HuH-7.5 (cell line): ENCODE data around the gene BCL2L12.

Experiments
- DNase-seq: peaks from one replicate; pipeline ENCODE4 v3.0.0; 2011; ENCODE audit warnings: low spot score

Gene BCL2L12

DNA sequence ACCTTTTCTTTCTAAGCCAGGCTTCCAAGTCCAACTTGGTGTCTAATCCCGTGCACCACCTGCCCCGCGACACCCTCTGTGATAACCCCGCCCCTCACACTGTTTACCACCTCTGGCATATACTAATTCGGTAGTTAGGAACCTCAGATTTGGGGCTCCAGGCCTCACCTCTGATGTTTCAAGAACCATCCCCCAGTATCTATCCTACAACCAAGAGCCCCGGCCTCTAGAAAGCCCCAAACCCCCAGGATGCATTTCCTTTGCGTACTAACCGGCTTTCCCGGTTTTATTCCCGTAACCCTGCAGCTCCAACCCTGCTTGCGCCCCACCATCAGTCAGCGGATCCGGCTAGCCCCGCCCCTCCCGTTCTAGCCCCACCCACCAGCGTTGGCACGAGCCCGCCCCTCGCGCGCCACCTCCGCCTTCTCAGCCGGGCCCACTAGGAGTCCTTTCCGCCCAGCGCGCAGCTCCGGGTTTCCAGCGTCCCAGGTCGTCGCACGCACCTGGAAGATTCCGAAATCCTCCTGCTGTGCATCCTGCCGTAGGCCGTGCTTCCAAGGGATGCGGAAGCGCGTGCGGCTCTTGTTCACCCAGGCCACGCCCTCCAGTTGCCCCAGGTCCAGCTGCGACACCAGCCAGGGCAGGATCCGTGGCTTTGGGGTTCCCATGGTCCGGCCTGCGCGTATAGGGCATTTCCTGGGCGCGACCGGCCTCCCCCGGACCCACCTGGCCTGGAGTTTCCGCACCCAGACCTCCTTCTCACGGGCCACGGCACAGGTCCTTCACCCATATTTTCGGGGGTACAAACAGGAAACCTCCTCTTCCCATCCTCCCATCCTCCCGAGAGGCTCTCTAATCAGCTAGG, 1.3 kb upstream of the BCL2L12 start:
- peak; percentile 97 for DNase-seq

DNA sequence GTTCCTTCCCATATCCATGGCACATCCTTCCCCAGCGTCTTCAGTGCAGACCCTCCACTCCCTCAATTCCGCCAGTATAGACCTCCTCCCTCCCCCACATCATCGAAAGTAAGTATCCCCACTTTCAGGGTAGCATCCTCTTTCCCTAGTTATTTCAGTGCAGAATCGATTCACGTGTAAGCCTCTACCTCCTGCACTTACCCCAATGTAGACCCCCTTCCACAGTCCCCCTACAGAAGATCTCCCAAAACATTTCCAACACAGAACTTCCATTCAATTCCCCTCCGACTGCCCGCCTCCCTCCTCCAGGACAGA, 740 bp upstream of the BCL2L12 start:
- no peak for DNase-seq

DNA sequence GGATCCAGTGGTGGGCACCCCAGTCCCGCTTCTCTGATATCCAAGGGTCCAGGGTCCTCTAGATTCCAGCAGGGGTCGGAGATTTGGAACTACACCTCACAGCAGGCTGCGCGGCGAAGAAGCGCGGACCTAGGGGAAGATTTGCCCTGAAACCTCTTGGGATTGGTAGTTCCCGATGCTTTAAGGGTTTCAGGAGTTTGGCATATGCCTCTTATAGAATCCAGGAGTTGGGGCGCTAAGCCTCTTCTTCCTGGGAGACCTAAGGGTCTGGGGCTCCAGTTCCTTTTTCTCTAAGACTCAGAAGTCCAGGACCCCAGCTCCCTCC, 349 bp downstream of the BCL2L12 start:
- no peak for DNase-seq

DNA sequence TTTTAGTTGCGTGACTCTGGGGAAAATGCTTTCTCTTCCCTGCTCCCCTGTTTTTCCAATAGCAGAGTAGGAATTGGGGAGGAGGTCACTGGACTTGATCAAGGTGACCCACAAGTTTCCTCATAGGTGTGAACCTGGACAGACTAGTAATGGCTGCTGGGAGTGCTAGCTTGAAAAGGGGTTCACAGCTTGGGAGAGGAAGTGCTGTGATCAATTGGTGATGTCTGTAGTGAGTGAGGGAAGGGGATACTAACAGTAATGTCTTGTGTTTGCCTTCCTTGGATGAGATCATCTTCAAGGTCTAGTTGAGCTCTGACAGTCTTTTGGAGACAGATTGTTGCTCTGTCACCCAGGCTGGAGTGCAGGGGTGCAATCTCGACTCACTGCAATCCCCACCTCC, 1.7 kb downstream of the BCL2L12 start:
- no peak for DNase-seq

DNA sequence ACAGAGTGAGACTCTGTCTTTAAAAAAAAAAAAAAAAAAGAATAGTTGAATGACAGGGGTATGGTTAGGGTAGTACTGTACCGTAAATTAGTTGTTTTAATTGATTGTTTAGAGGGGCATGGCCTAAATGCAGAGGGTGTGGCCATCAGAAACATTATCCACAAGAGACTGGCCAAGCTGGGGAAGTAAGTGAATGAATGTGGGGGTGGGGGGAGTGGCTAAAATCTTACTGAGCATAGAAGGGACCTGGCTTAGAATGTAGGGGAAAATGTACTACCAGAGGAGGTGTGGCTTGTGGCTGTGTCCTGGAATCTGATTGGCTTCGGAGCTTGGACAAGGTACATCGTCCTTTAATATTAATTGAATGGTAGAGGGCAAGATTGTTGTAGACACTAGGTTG, 3.8 kb downstream of the BCL2L12 start:
- no peak for DNase-seq

DNA sequence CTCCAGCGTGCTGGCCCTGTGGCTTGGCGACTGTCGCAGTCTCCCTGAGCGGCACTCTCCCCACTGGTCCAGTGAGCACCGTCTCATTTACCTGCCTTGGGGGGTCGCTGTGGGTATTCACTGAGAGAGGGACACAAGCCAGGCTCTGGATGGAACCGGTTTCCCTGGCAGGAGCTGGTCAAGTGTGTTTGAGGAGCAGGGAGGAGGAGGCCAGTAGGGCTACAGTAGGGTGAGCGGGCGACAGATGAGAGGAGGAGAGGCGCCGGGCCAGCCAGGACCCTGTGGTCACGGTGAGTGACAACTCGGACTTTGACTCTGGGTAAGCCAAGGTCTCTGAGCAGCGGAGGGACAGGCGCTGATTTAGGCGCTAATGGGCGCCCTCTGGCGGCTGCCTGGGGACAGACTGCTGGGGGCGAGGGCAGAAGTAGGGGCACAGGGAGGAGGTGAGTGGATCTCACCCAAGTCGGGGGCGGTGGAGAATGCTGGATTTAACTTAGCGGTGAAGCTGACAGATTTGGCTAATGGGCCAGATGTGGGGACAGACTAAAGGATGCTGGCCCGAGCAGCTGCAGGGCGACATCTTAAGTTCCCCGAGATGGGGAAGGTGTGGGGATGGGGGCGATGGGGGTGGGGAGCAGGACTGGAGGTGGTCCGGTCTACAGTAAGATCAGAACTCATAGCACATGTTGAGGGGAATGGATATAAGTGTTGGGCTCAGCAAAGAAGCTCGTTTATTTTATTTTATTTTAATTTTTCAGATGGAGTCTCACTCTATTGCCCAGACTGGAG, 6.6 kb downstream of the BCL2L12 start:
- peak; percentile 98 for DNase-seq

DNA sequence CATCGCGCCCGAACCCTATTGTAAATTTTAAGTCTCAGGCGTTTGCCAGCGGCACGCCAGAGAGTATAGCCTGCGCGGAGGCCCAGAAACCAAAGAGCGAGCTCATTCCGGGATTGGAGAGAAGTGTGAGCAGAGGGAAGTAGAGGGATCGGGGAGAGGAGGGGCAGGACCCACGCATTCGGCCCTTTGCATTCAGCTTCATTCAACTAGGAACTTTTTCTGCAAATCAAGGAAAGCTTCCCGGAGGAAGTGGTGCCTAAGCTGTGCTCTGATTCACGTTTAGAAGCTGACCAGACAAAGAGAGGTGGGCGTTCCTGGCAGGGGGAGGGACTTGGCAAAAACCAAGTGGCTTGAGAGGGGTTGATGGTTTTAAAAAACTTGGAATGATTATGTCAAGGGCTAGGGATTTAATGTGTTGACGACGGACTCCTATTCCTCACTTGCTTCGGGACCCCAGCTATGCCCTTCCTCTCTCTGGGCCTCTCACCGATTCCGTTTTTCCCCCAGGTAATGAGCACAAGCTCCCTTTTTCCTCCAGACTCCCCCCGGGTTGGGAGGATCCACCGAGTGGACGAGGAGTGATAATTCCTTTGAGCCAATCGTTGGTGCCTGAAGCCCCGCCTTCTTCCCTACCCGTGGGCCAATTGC, 10.5 kb downstream of the BCL2L12 start:
- peak; percentile 84 for DNase-seq

DNA sequence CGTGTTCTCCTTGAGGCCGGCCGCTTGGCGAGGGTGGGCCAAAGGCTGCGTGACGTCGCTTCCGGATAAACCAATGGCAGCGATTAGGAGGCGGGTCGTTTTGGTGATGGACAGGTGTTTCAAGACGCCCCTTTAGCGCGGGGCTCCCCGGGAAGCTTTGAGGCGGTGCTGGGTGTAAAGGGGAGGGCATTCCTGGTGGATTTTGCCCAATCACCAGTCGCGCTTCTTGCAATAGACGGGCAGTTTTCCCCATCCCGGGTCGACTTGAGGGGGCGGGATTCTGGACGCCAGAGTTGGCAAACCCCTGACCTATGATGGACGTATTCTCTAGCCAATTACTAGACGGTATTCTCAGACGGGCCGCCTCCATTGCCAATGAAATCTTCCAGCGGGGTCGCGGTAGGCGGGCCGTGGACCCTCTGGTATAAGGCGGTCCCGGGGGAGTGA, 11.1 kb downstream of the BCL2L12 start:
- peak; percentile 99 for DNase-seq

DNA sequence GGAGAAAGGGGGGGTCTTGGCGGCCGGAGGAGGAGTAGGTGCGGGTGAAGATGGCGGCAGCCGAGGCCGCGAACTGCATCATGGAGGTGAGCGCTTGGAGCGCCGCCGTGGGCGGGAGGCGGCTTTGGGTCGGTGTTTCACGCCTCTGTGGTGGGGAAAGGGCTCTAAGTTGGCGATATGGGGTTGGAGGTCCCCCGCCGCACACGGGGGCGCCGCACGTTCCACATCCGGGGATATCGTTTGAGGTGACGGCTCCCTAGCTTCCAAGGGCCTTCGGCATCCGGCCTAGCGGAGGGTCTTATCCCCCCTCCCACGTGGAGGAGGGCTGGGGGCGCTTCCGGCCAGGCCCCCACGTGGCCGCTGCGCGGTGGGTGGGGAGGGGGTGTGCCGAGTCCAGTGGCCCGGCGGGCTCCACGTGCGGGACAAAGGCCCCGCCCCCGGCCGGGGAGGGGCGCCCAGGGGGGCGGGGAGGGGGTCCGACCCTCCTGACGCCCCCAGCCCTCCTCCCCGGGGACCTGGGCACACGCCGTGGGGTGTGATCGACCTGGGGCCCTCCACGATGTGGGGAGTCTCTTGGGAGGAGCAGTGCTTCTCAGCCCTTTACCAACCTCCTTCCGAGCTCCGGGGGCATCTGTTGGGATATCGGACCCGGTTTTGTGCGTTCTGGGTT, 11.6 kb downstream of the BCL2L12 start, which contains the start of gene PRMT1:
Gene PRMT1 (plus strand): TSS at position 41 of the 670 bp plus-strand sequence. CDS start 10 bp downstream, at position 51.
- DNase-seq: no peak

DNA sequence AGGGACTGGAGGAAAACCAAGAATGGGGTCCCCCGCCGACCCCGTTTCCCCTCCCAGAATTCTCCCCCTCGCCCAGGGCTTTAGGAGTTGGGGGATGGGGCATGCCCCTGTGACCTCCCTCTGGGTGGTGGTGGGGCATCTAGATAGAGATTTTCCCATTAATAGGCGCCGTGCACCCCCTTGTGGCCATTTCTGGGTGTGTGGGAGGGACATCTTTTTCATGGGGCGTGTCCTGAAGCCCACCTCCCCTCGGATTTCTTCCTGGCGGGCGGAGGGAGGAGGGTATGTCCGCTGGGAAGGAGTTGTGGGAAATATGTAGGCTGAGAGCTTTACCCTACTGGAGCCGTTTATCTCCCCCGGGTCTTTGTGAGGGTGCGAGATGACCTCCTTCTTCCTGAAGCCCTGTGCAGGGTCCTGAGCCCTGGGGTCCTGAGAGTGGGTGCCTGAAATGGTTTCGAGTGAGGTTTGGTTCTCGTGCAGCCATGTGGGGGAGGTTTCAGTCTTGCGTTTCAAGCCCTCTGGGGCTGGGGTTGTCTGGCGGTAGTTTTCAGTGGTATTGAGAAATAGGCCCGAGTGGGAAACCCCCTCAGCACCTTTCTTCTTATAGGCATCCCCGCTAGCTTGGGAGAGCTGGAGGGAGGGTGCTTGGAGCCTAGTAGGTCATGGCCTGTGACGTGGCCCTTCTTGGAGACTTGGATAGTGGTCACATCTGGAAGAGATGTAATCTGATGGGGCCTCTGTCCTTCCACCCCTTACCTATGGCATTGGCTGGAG, 12.4 kb downstream of the BCL2L12 start:
- peak; percentile 81 for DNase-seq

DNA sequence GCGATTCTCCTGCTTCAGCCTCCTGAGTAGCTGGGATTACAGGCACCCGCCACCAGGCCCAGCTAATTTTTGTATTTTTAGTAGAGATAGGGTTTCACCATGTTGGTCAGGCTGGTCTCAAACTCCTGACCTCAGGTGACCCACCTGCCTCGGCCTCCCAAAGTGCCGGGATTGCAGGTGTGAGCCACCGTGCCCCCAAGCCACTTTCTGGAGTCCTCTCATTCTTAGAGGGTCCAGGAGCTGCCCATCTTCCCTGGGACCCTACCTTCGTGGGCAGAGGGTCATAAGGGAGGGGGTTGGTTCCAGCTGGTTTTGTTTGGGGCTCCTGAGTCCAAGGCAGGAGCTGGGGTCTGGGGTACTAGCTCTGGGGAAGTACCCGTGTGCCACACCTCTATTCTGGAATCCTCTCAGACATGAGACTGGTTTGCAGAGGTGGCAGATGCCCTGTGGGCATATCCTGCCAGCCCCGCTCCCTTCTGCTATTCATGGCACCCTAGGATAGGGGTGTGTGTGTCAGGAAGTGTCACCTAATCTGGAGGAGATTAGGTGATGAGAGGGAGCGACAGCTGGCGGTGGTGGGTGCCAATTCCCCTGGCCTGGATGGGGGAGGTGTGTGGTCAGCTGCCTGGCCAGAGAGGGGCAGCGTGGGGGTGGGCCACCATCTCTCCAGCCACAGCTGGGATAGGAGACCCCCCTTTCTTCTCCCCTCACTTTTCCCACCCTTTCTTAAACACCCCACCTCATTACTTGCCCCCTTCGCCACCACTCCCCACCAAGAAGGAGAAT, 13.4 kb downstream of the BCL2L12 start:
- no peak for DNase-seq

DNA sequence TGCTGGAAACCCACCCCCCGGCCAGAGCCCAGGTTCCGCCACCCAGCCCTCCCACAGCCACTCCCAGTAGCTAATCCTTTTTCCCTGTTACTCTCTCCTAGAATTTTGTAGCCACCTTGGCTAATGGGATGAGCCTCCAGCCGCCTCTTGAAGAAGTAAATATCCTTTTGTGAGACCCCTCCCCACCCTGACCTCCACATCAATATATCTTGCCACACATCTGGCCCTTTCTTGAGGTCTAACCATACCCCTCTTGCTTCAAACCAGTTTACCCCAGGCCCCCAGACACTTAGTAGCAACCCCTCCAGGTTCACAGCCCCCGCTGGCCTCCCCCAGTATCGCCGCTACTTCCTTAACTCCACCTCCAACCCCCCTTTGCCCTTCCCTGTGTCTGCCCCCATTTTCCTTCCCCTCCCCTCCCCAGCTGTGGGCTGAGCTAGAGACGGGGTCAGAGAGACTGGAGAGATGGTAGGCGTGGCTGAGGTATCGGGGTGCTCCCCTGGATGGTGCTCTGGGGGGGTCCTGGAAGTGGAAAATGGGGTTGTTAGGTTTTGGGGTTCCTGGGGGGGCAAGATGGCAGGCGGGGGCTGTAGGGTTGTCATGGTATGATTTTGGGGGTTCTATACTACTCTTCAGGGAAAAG, 14.2 kb downstream of the BCL2L12 start:
- no peak for DNase-seq

DNA sequence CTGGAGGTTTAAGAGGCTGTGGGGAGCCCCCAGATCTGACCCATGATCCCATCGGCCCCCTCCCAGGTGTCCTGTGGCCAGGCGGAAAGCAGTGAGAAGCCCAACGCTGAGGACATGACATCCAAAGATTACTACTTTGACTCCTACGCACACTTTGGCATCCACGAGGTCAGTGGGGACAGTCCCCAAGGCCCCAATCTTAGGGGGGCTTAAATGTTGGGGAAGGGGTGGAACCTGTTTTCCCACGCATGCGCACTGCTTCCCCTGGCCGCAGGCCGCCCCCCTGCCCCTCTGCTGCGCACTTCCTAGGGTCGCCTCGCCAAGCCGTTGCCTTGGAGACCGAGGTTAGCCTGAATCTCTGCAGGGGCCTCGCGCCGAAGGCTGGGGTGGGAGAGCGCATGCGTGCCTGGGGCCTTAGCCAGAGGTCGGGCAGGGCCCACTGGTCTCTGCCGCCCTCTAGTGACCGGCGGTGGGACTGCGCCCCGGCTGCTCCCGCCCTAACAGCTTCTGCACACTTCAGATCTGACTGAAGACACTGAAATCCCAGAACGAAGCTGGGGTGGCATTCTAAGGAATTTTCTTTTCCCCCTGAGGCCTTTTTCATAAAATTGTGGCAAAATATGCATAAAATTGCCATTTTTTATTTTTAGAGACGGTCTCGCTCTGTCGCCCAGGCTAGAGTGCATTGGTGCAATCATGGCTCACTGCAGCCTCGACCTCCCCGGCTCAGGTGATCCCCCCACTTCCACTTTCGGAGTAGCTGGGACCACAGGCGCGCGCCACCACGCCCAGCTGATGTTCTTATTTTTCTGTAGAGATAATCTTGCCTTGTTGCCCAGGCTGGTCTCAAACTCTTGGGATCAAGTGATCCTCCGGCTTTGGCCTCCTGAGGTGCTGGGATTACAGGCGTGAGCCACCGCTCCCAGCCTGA, 15.0 kb downstream of the BCL2L12 start:
- DNase-seq: peak; percentile 98

DNA sequence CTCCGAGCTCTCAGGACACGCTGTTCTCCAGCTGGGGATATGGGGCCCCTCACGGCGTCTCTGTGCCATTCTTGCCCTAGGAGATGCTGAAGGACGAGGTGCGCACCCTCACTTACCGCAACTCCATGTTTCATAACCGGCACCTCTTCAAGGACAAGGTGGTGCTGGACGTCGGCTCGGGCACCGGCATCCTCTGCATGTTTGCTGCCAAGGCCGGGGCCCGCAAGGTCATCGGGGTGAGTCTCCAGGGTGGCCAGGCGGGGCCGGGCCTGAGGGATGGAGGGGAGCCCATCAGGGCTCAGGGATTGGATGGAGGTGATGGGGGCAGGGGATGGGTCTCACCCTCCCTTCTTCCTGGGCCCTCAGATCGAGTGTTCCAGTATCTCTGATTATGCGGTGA, 16.1 kb downstream of the BCL2L12 start:
- DNase-seq: no peak

DNA sequence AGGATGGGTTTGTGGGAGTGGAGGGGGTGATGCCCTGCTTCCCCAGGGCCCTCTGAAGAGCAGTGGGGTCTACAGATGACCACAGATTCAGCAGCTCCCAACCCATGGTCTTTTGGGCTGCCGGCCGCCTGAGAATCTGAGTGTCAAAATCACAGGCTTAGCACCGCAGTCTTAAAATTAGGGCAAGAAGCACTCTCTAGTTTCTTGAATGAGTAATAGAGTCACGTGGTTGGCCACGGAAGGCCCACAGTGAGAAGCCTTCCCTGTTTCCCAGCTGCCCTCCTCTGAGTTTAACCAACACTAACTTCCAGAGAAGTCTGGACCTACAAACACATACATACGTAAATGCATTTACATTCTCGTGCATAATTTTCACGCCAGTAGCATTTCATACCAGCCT, 16.5 kb downstream of the BCL2L12 start:
- no peak for DNase-seq

DNA sequence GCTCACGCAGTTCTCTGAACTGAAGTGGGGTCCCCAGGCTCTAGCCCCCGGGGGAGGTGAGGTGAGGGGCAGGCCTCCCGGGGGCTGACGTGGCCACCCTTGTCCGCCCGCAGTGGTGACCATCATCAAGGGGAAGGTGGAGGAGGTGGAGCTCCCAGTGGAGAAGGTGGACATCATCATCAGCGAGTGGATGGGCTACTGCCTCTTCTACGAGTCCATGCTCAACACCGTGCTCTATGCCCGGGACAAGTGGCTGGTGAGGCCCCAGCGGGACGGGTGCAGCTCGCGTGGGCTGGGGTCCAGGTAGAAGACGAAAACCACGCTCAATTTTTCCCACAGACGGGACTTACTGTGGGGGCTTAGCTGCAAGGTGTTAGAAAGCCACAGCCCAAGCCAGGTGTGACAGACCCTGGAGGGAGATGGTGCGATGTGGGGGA, 18.1 kb downstream of the BCL2L12 start:
- no peak for DNase-seq

DNA sequence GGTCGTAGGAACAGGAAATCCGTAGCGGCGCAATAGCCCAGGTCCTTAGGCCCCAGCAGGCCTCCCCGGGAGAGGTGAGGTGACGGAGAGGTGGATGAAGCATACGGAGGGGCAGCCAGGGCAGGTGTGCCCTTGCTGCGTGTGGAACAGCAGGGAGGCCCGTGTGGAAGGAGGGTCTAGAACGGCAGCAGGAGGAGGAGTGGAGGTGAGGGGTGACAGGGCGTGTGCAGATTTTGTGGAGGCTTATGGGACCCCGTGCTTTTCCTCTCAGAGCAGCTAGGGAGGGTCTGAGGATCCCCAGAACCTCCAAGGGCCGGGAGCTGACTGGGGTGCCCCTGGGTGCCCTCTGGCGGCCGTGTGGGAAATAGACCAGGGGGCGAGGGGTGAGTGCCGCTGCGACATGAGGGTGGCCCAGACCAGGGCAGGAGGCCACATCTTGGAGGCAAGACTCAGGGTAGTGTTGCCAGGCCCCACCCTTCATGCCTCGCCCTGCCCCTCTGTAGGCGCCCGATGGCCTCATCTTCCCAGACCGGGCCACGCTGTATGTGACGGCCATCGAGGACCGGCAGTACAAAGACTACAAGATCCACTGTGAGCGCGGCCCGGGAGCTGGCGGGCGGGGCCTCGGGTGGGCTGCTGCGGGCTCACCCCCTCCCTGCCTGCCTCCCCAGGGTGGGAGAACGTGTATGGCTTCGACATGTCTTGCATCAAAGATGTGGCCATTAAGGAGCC, 18.7 kb downstream of the BCL2L12 start:
- DNase-seq: no peak

DNA sequence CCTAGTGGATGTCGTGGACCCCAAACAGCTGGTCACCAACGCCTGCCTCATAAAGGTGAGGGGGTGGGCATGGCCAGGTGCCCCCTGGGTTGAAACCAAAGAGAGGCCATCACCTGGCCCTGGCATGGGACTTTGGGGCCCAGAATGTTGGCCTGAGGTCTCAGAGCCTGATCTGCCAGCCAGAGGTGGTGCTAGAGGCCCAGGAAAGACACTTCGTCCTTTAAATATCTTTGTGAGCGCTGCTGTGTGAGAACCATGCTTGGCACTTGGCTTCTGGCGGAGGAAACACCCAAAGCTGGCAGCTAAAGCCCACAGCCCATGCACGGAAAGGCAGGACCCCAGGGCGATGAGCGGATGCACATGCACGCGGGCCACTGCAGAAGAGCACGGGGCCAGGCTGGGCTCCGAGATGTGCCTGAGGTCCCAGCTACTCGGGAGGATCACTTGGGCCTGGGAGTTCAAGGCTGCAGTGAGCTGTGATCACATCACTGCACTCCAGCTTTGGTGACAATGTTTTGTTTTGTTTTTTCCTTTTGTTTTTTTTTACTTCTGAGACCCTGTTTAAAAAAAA, 19.3 kb downstream of the BCL2L12 start:
- DNase-seq: no peak
